WI38 (cell line): Measurements from ENCODE around the gene FAM234A.

Experiments used
- H3K4me3 ChIP-seq: 2 replicates; pipeline ENCODE4 v1.5.1; 2011; ENCODE audit warnings: low read depth, mild to moderate bottlenecking, control low read depth, low read length
- TF ChIP-seq, protein P1 (sequence below): IDR thresholded peaks from 2 replicates; pipeline ENCODE4 v1.5.1; 2012; ENCODE audit warnings: low read depth, mild to moderate bottlenecking, control low read depth, low read length

FAM234A gene

DNA sequence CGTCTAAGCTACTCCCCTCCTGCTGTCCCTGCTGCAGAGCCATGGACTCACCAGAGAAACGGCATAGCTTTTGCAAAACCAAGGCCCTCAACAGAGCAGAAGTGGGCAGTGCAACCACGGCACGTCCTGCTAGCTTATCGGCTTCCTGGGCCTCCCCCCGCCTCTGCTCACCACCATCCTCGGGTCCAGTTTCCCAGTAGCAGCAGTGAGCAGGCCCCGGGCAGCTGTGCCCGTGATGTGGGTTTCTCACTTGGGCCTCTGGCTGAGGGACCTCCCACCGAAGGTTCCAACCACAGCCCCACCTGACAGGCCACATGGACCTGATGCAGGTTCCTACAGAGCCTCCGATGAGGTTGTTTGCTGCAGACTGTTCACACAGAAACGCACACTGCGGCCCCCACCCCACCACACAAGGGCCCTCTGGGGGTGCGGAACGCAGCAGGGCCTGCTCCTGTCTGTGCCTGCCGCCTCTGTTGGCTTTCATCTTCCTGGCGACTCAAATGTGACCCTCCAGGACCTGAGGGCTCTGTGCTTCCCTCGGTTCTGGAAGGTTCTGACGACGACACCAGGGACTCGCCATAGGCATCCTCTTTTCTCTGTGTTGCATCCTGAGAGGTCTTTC is 73.2 kb downstream of the FAM234A start:
- TF ChIP-seq, protein P1, sequence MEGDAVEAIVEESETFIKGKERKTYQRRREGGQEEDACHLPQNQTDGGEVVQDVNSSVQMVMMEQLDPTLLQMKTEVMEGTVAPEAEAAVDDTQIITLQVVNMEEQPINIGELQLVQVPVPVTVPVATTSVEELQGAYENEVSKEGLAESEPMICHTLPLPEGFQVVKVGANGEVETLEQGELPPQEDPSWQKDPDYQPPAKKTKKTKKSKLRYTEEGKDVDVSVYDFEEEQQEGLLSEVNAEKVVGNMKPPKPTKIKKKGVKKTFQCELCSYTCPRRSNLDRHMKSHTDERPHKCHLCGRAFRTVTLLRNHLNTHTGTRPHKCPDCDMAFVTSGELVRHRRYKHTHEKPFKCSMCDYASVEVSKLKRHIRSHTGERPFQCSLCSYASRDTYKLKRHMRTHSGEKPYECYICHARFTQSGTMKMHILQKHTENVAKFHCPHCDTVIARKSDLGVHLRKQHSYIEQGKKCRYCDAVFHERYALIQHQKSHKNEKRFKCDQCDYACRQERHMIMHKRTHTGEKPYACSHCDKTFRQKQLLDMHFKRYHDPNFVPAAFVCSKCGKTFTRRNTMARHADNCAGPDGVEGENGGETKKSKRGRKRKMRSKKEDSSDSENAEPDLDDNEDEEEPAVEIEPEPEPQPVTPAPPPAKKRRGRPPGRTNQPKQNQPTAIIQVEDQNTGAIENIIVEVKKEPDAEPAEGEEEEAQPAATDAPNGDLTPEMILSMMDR = no peak
- no peak overlapping the region for H3K4me3 ChIP-seq

DNA sequence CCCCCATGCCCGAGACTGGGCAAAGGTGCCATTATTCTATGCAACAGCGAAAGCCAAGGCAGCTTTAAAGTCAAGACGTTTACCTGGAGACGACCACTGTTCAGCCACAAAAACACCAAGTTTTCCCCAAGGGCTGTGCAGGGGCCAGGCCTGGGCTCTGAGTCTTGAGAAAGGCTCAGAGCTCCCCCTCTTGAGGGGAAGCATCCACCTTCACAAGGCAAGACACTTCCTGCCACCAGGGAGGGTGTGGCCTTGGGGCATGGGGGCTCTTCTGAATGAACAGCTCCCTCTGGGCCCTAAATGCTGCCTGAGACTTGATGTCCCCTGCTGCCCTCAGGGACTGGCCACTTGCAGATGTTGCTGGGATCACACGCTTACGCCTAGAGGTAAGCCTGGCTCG is 74.9 kb downstream of the FAM234A start:
- TF ChIP-seq, protein P1 = no peak
- no peak overlapping the region for H3K4me3 ChIP-seq

- H3K4me3 ChIP-seq = no peak overlapping the region
- TF ChIP-seq, protein P1 = no peak
Measured at GRCh38 chr16:311725-312124, 77.1 kb downstream of the FAM234A start.

GRCh38 chr16:314351-314750 is 79.7 kb downstream of the FAM234A start:
- TF ChIP-seq, protein P1 = no peak
- H3K4me3 ChIP-seq = no peak overlapping the region

DNA sequence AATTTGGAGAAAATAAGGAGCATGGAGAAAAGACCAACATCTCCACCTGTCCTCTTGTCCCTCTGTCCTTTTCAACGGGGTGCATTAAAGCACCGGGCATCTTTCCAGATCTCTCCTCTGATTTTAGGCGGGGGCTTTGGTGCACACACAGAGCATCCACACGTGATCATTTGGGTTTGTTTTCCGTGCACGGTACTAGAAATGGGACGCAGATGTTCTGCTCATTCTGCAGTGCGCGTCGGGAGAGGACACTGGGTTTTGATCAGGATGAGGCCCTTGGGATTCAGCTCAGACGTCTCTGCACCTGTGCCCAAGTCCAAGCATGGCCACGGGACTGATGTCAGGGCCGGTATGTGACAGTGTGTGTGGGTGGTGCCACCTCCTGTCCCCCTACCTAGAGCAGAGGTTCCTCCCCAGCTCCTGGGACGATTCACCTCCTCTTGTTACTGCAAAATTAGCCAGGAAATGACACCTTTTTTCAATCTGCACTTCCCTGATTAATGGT is 80.2 kb downstream of the FAM234A start:
- no peak overlapping the region for H3K4me3 ChIP-seq
- TF ChIP-seq, protein P1 = no peak
